Ectodermal cell (in vitro differentiated cells): ENCODE measurements around the gene UBTD1.
A peak's percentile ranks its signal among the peaks of the same experiment; 100 is the strongest.

Experiments used
- H3K27ac ChIP-seq: 2 replicates; pipeline ENCODE4 v1.7.0; 2013; ENCODE audit warnings: mild to moderate bottlenecking, low read depth, low read length; ENCODE audit not compliant: insufficient read depth, poor library complexity, severe bottlenecking
- H3K27me3 ChIP-seq: 2 replicates; pipeline ENCODE4 v1.7.0; 2013; ENCODE audit warnings: mild to moderate bottlenecking, low read length; ENCODE audit not compliant: insufficient read depth, control insufficient read depth, poor library complexity, severe bottlenecking
- H3K36me3 ChIP-seq: one replicate; pipeline ENCODE4 v1.7.0; 2013; ENCODE audit warnings: low read length; ENCODE audit not compliant: control insufficient read depth, insufficient read depth
- H3K4me1 ChIP-seq: one replicate; pipeline ENCODE4 v1.7.0; 2013; ENCODE audit warnings: low read length; ENCODE audit not compliant: control insufficient read depth, insufficient read depth
- H3K4me3 ChIP-seq: 2 replicates; pipeline ENCODE4 v1.7.0; 2013; ENCODE audit warnings: low read depth, low read length, control low read depth; ENCODE audit not compliant: insufficient read depth
- H3K9me3 ChIP-seq: 2 replicates; pipeline ENCODE4 v1.7.0; 2013; ENCODE audit warnings: mild to moderate bottlenecking, low read length, moderate library complexity; ENCODE audit not compliant: control insufficient read depth
- WGBS, 2 experiments: methylation state at CpG; one replicate each; pipeline ENCODE4 v1.1.7; 2013; ENCODE audit warnings: missing lambda C conversion rate in 2 of 2; 5-methylcytosine and 5-hydroxymethylcytosine counted together

UBTD1 gene

GRCh38 chr10:97481071-97481470, 17.7 kb upstream of the UBTD1 start:
- H3K36me3 ChIP-seq, result peaks cover 3% of the 10 kb centered on the region
- H3K4me3 ChIP-seq, result no peak overlapping the region
- H3K9me3 ChIP-seq, result no peaks in the 10 kb centered on the region
- H3K27ac ChIP-seq, result no peak overlapping the region
- no peaks in the 10 kb centered on the region for H3K27me3 ChIP-seq
- WGBS, 2 experiments, result 97 to 99% methylated on average over 3 to 4 of the region's 4 CpGs
- no peaks in the 10 kb centered on the region for H3K4me1 ChIP-seq

GRCh38 chr10:97482381-97482780, 16.3 kb upstream of the UBTD1 start:
- Histone ChIP-seq H3K4me1 (no peaks in the 10 kb centered on the region), H3K4me3 (no peak overlapping the region), H3K27me3 (no peaks in the 10 kb centered on the region), H3K9me3 (no peaks in the 10 kb centered on the region), H3K27ac (no peak overlapping the region), H3K36me3 (no peaks in the 10 kb centered on the region)
- WGBS, 2 experiments, result 89 to 97% methylated on average over 1 of the region's 1 CpG

GRCh38 chr10:97483506-97483905, 15.2 kb upstream of the UBTD1 start:
- Histone ChIP-seq H3K27me3 (no peaks in the 10 kb centered on the region), H3K9me3 (no peaks in the 10 kb centered on the region), H3K27ac (no peak overlapping the region), H3K4me1 (no peaks in the 10 kb centered on the region), H3K36me3 (no peaks in the 10 kb centered on the region), H3K4me3 (no peak overlapping the region)
- 91 to 93% methylated on average over 3 of the region's 3 CpGs for WGBS, 2 experiments

- no peak overlapping the region for H3K4me3 ChIP-seq
- no peaks in the 10 kb centered on the region for H3K4me1 ChIP-seq
- WGBS, 2 experiments, result 88 to 100% methylated on average over 1 of the region's 1 CpG
- H3K27ac ChIP-seq, result no peak overlapping the region
- no peaks in the 10 kb centered on the region for H3K9me3 ChIP-seq
- no peaks in the 10 kb centered on the region for H3K36me3 ChIP-seq
- H3K27me3 ChIP-seq, result no peaks in the 10 kb centered on the region
Measured at GRCh38 chr10:97483921-97484320, 14.8 kb upstream of the UBTD1 start.

GRCh38 chr10:97485647-97486281, 13.0 kb upstream of the UBTD1 start:
- H3K4me1 ChIP-seq, result no peaks in the 10 kb centered on the region
- no peaks in the 10 kb centered on the region for H3K27me3 ChIP-seq
- no peaks in the 10 kb centered on the region for H3K9me3 ChIP-seq
- no peak overlapping the region for H3K4me3 ChIP-seq
- 84 to 99% methylated on average over 3 of the region's 4 CpGs for WGBS, 2 experiments
- no peak overlapping the region for H3K27ac ChIP-seq
- no peaks in the 10 kb centered on the region for H3K36me3 ChIP-seq

GRCh38 chr10:97490592-97490991, 8.1 kb upstream of the UBTD1 start:
- H3K27me3 ChIP-seq, result no peaks in the 10 kb centered on the region
- H3K9me3 ChIP-seq, result no peaks in the 10 kb centered on the region
- H3K36me3 ChIP-seq, result no peaks in the 10 kb centered on the region
- peaks cover 10% of the 10 kb centered on the region for H3K4me1 ChIP-seq
- no peak overlapping the region for H3K27ac ChIP-seq
- WGBS, 2 experiments, result 89 to 98% methylated on average over 2 of the region's 2 CpGs
- H3K4me3 ChIP-seq, result no peak overlapping the region

GRCh38 chr10:97494151-97494550, 4.6 kb upstream of the UBTD1 start:
- H3K27me3 ChIP-seq, result peaks cover 3% of the 10 kb centered on the region
- no peaks in the 10 kb centered on the region for H3K36me3 ChIP-seq
- no peak overlapping the region for H3K27ac ChIP-seq
- WGBS, 2 experiments, result 84 to 97% methylated on average over 1 to 2 of the region's 2 CpGs
- no peaks in the 10 kb centered on the region for H3K9me3 ChIP-seq
- H3K4me1 ChIP-seq, result peaks cover 19% of the 10 kb centered on the region
- H3K4me3 ChIP-seq, result no peak overlapping the region

GRCh38 chr10:97494863-97495506, 3.7 kb upstream of the UBTD1 start:
- H3K4me3 ChIP-seq, result no peak overlapping the region
- WGBS, 2 experiments, result 34 to 39% methylated on average over 7 of the region's 7 CpGs
- peaks cover 19% of the 10 kb centered on the region for H3K4me1 ChIP-seq
- H3K27me3 ChIP-seq, result peaks cover 11% of the 10 kb centered on the region
- no peaks in the 10 kb centered on the region for H3K36me3 ChIP-seq
- H3K27ac ChIP-seq, result peak overlapping the region; percentile 20
- H3K9me3 ChIP-seq, result no peaks in the 10 kb centered on the region

GRCh38 chr10:97497572-97498075, 1.1 kb upstream of the UBTD1 start:
- 1% methylated on average over 21 to 22 of the region's 22 CpGs for WGBS, 2 experiments
- H3K36me3 ChIP-seq, result no peaks in the 10 kb centered on the region

GRCh38 chr10:97498076-97498840, 466 bp upstream of the UBTD1 start, which contains the start of gene MMS19:
Gene MMS19, minus strand, starts transcription at chr10:97498422. Its CDS starts 38 bp downstream, at chr10:97498384.
- H3K27ac ChIP-seq, result peak within 1 kb of the TSS; percentile 74
- H3K4me1 ChIP-seq, result peaks cover 19% of the 10 kb centered on the region
- 0% methylated on average over 73 of the region's 73 CpGs for WGBS, 2 experiments
- H3K27me3 ChIP-seq, result peaks cover 35% of the 10 kb centered on the region
- H3K9me3 ChIP-seq, result no peaks in the 10 kb centered on the region
- peak within 1 kb of the TSS; percentile 89 for H3K4me3 ChIP-seq
- no peaks in the 10 kb centered on the region for H3K36me3 ChIP-seq

More at GRCh38 chr10:97497572-97498075, 1.1 kb upstream of the UBTD1 start:
- H3K4me3 ChIP-seq, result peak overlapping the region; percentile 89
- no peaks in the 10 kb centered on the region for H3K9me3 ChIP-seq
- H3K27ac ChIP-seq, result peak overlapping the region; percentile 73
- peaks cover 35% of the 10 kb centered on the region for H3K27me3 ChIP-seq
- peaks cover 19% of the 10 kb centered on the region for H3K4me1 ChIP-seq
